Aorta (tissue), 5 donors: ENCODE data around the gene LONRF2. TPM values are rescaled to one million over a fixed set of nuclear protein-coding genes. Genes with fewer than 3 reads are reported as not detected.

Experiments
- ATAC-seq: fragments of 200-7000 bp; cut with Tn5 transposase; one replicate; pipeline ENCODE4 v1.9.1; 2022; ENCODE audit warnings: moderate library complexity; ENCODE audit not compliant: low FRiP score
- DNase-seq, 2 donors: peaks; one replicate each; pipeline ENCODE4 v3.0.0-alpha.2; 2020
- H3K27ac ChIP-seq, 2 donors: one replicate each; pipeline ENCODE4 v1.5.1; 2013; ENCODE audit warnings: low read length in 2 of 2, mild to moderate bottlenecking in 2 of 2, moderate library complexity in 2 of 2, control low read depth in 1 of 2, inconsistent platforms in 1 of 2, low read depth in 1 of 2
- H3K27me3 ChIP-seq, 2 donors: one replicate each; pipeline ENCODE4 v1.6.1; 2013; ENCODE audit warnings: control low read depth in 1 of 2, low read length in 1 of 2, mild to moderate bottlenecking in 1 of 2, moderate library complexity in 1 of 2; ENCODE audit not compliant: insufficient read depth in 2 of 2, control insufficient read depth in 1 of 2
- H3K36me3 ChIP-seq, 2 donors: one replicate each; pipeline ENCODE4 v1.6.1; 2013; ENCODE audit warnings: control low read depth in 1 of 2, low read length in 1 of 2, mild to moderate bottlenecking in 1 of 2; ENCODE audit not compliant: insufficient read depth in 2 of 2, control insufficient read depth in 1 of 2
- H3K4me1 ChIP-seq, 2 donors: one replicate each; pipeline ENCODE4 v1.6.1; 2013; ENCODE audit warnings: low read length in 2 of 2, control low read depth in 1 of 2, mild to moderate bottlenecking in 1 of 2, moderate library complexity in 1 of 2; ENCODE audit not compliant: insufficient read depth in 2 of 2, control insufficient read depth in 1 of 2
- H3K4me3 ChIP-seq, 2 donors: one replicate each; pipeline ENCODE4 v1.5.1; 2013; ENCODE audit warnings: low read length in 2 of 2, control low read depth in 1 of 2, mild to moderate bottlenecking in 1 of 2
- H3K9me3 ChIP-seq: one replicate; pipeline ENCODE4 v1.6.1; 2013; ENCODE audit warnings: mild to moderate bottlenecking, low read length; ENCODE audit not compliant: control insufficient read depth
- WGBS, 2 donors: extraction: QIAGEN DNeasy Blood & Tissue Kit; methylation state at CpG; one replicate each; pipeline ENCODE4 v1.1.7; 2013; 5-methylcytosine and 5-hydroxymethylcytosine counted together
- intact Hi-C, 2 donors: fragments of 100-400 bp; cut with DNase I; formaldehyde crosslinking; loops; one replicate each; pipeline versions ENCODE4 v1.14.2 to v1.15.0; 2022
- polyA plus RNA-seq, 2 donors: library from polyadenylated mRNA; stranded (reverse); fragments of 200-250 nt; gene quantifications; one replicate each; pipeline ENCODE4 v1.2.3, GENCODE V29; 2013
- total RNA-seq, 2 donors: library from RNA; stranded (reverse); fragmentation: NEBNext Ultra II Directional; extraction: Animal tissue kit (Norgen Biotek cat#: 25700); gene quantifications; one replicate each; pipeline ENCODE4 v1.2.1, GENCODE V29; 2021
- donor health status: healthy with polysubstance abuse.
- donor health status: Bipolar disorder and iron deficiency.
- donor health status: DM: no; HTN: no; CAD: no.
- donor health status: DM: no; HTN: no; CAD: no.
- donor health status: DM: yes; HTN: yes; CAD: no.

LONRF2 gene
- total and polyA plus RNA-seq, 4 donors = 0.43 to 10.9 (median 5.5) TPM

DNA sequence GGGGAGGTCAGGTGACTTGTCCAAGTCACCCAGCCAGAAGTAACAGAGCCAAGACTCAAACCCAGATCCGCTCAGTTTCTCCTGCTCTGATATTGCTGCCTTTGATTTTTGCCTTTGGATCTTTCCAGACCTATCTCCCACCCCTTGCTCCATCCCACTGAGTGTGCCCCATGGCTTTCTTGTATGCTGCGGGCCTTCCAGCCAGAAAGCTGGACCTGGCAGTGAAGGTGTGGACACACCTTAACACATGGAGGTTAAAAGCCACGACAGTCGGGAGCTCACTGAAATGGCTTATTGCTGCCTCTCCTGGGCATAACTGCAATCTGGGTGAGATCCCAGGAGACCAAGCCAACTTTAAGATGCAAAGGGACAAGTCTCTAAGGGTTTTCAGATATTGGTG, 86.7 kb downstream of the LONRF2 start:
- WGBS, 2 donors = 91 to 92% methylated on average over 4 of the region's 4 CpGs
- Histone ChIP-seq H3K4me1 (no peaks in the 10 kb centered on the region), H3K27ac (no peak overlapping the region), H3K27me3 (no peaks in the 10 kb centered on the region), H3K36me3 (no peaks in the 10 kb centered on the region), H3K9me3 (no peaks in the 10 kb centered on the region), H3K4me3 (no peak overlapping the region)
- no peak for DNase-seq
- intact Hi-C loops = no loop called here
- ATAC-seq = no peak

GRCh38 chr2:100235098-100235497, 87.2 kb downstream of the LONRF2 start:
- Histone ChIP-seq H3K27me3 (no peaks in the 10 kb centered on the region), H3K4me1 (no peaks in the 10 kb centered on the region), H3K36me3 (no peaks in the 10 kb centered on the region), H3K4me3 (no peak overlapping the region), H3K9me3 (no peaks in the 10 kb centered on the region), H3K27ac (no peak overlapping the region)
- intact Hi-C loops = no loop called here
- ATAC-seq (no peak), DNase-seq (no peak)
- whole genome bisulfite sequencing, 2 donors = 91 to 93% methylated on average over 16 of the region's 16 CpGs

DNA sequence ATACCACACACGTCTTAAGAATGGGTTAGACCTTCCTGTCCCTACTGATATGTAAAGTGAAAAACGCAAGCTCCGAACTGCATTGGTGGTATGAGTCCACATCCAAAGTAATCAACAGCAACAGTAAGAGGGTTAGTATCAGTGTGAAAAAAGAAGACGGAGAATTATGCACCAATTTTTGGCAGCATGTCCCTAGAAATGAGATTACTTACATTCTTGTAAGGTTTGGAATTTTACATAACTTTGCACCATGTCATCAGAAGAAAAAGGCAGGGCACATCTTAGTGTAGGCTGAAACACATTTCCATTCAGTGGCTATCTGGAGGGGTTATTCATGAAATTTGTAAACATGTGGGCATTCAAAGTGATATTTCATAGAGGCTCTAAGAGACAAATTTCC, 88.2 kb downstream of the LONRF2 start:
- Histone ChIP-seq H3K27me3 (no peaks in the 10 kb centered on the region), H3K27ac (no peak overlapping the region), H3K4me3 (no peak overlapping the region), H3K4me1 (no peaks in the 10 kb centered on the region), H3K9me3 (no peaks in the 10 kb centered on the region), H3K36me3 (no peaks in the 10 kb centered on the region)
- intact Hi-C loops = no loop called here
- ATAC-seq (no peak), DNase-seq (no peak)
- 46 to 63% methylated on average over 4 of the region's 4 CpGs for WGBS, 2 donors

DNA sequence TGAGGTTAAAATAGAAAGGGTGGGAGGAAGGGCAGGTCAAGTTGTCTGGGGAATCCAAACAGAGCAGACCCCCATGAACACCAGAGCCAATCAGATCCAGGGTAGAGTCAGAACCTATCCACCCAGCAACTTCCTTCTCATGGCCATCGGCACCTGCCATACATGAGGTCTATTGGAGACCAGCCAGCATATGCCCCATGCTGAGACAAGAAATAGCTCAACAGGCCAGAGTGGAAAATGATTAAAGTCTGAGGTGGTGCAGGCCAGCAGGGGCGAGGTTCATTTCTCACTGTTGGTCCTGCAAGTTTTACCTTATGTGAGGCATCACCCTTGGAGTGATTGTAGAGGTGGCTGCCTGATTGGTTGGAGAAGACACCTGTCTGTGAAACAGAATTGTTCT, 89.2 kb downstream of the LONRF2 start:
- WGBS, 2 donors = 80 to 89% methylated on average over 2 of the region's 2 CpGs
- H3K9me3 ChIP-seq = no peaks in the 10 kb centered on the region
- H3K4me1 ChIP-seq = no peaks in the 10 kb centered on the region
- no peaks in the 10 kb centered on the region for H3K27me3 ChIP-seq
- no peak for DNase-seq
- intact Hi-C loops = no loop called here
- H3K27ac ChIP-seq = no peak overlapping the region
- no peak overlapping the region for H3K4me3 ChIP-seq
- ATAC-seq = no peak
- no peaks in the 10 kb centered on the region for H3K36me3 ChIP-seq

- Histone ChIP-seq H3K4me1 (no peaks in the 10 kb centered on the region), H3K36me3 (no peaks in the 10 kb centered on the region), H3K27me3 (no peaks in the 10 kb centered on the region), H3K27ac (no peak overlapping the region), H3K9me3 (no peaks in the 10 kb centered on the region), H3K4me3 (no peak overlapping the region)
- DNase-seq = no peak
- no peak for ATAC-seq
- intact Hi-C loops = no loop called here
- 52 to 71% methylated on average over 2 of the region's 2 CpGs for WGBS, 2 donors
Observed at GRCh38 chr2:100230754-100231153, 91.5 kb downstream of the LONRF2 start.

DNA sequence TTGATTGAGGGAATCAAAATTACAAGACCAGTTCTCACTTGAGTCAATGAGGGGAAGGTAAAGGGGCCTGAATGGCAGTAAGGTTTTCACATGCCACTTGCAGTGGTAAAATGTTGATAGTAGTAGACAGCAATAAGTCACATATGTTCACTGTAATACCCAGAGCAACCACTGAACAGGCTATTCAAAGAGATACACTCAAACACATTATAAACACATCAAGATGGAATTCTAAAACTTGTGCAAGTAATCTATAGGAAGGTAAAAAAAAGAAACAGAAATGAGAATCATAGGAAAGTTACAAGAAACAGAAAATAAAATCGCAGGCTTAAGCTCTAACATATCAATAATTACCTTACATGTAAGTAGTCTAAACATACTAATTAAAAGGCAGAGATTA, 93.3 kb downstream of the LONRF2 start:
- no peaks in the 10 kb centered on the region for H3K36me3 ChIP-seq
- H3K27me3 ChIP-seq = no peaks in the 10 kb centered on the region
- WGBS, 2 donors = 97 to 100% methylated on average over 1 of the region's 1 CpG
- H3K9me3 ChIP-seq = no peaks in the 10 kb centered on the region
- no peak for ATAC-seq
- DNase-seq = no peak
- no peak overlapping the region for H3K27ac ChIP-seq
- intact Hi-C loops = no loop called here
- peaks cover 0 to 4% of the 10 kb centered on the region in 2 donors for H3K4me1 ChIP-seq
- H3K4me3 ChIP-seq = no peak overlapping the region

DNA sequence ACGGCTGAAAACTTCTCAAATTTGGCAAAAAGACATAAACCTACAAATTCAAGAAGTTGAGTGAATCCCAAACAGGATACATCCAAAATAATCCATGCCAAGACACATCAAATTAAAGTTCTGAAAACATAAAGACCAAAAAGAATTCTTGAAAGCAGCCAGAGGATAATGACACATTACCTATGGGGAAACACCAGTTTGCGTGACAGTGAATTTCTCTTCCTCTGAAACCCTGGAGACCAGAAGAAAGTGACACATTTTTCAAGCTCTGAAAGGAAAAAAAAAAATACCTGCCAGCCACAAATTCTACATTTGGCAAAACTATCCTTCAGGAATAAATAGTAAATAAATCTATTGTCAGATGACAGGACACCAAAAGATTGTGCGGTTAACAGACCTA, 93.9 kb downstream of the LONRF2 start:
- intact Hi-C loops = no loop called here
- H3K4me3 ChIP-seq = no peak overlapping the region
- H3K9me3 ChIP-seq = no peaks in the 10 kb centered on the region
- no peaks in the 10 kb centered on the region for H3K27me3 ChIP-seq
- ATAC-seq = no peak
- H3K36me3 ChIP-seq = no peaks in the 10 kb centered on the region
- peaks cover 0 to 4% of the 10 kb centered on the region in 2 donors for H3K4me1 ChIP-seq
- DNase-seq = no peak
- 96 to 99% methylated on average over 3 of the region's 3 CpGs for WGBS, 2 donors
- no peak overlapping the region for H3K27ac ChIP-seq

GRCh38 chr2:100224988-100225710, 97.2 kb downstream of the LONRF2 start:
- WGBS, 2 donors = 51 to 59% methylated on average over 3 of the region's 3 CpGs
- Histone ChIP-seq H3K4me1 (peaks cover 0 to 4% of the 10 kb centered on the region in 2 donors), H3K36me3 (no peaks in the 10 kb centered on the region), H3K9me3 (no peaks in the 10 kb centered on the region), H3K27ac (no peak overlapping the region), H3K4me3 (no peak overlapping the region), H3K27me3 (no peaks in the 10 kb centered on the region)
- no peak for DNase-seq
- ATAC-seq = no peak
- intact Hi-C loops = no loop called here

DNA sequence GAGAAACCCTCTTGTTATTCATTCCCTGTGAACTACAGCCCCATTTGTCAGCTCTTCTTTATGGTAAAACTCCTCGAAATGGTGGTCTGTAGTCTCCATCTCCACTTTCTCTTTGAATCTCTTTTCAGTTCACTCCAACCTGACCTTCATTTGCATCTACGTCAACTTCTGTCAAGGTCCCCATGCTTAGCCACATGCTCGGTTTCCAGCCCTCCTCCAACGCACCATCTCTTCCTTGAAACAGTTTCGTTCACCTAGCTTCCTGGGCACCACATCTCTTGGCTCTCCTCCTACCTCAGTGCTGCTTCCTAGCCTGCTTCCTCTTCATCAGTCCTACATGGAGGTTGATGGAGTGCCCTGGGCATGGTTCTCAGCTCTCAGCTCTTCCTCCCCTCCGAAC, 98.8 kb downstream of the LONRF2 start:
- no peaks in the 10 kb centered on the region for H3K36me3 ChIP-seq
- DNase-seq (no peak), ATAC-seq (no peak)
- no peaks in the 10 kb centered on the region for H3K27me3 ChIP-seq
- WGBS, 2 donors = 94 to 95% methylated on average over 6 of the region's 6 CpGs
- no peak overlapping the region for H3K4me3 ChIP-seq
- H3K27ac ChIP-seq = no peak overlapping the region
- intact Hi-C loops = no loop called here
- no peaks in the 10 kb centered on the region for H3K9me3 ChIP-seq
- peaks cover 0 to 4% of the 10 kb centered on the region in 2 donors for H3K4me1 ChIP-seq
